Stimulated activated CD4-positive, alpha-beta T cell treated with anti-CD3 and anti-CD28 coated beads, Interleukin-1b, Interleukin-23, amount 100 ng/mL, for 48 hours (primary cell): Measurements from ENCODE around the gene LRFN3.
A peak's percentile ranks its signal among the peaks of the same experiment; 100 is the strongest.
"Not testable (repeated sequence)": the region's sequence is repeated elsewhere in the genome, so short reads cannot be mapped to it uniquely, and the experiment has no call there.

Experiments
- DNase-seq: peaks from one replicate; pipeline ENCODE4 v3.0.0-alpha.2; 2020

Gene LRFN3

DNA sequence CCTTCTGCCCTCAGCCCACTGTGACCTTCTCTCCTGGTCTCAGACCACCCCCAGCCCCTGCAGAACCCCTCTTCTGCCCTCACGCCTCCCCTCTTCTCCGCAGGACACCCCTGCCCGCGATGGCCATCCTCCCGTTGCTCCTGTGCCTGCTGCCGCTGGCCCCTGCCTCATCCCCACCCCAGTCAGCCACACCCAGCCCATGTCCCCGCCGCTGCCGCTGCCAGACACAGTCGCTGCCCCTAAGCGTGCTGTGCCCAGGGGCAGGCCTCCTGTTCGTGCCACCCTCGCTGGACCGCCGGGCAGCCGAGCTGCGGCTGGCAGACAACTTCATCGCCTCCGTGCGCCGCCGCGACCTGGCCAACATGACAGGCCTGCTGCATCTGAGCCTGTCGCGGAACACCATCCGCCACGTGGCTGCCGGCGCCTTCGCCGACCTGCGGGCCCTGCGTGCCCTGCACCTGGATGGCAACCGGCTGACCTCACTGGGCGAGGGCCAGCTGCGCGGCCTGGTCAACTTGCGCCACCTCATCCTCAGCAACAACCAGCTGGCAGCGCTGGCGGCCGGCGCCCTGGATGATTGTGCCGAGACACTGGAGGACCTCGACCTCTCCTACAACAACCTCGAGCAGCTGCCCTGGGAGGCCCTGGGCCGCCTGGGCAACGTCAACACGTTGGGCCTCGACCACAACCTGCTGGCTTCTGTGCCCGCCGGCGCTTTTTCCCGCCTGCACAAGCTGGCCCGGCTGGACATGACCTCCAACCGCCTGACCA is 3.3 kb downstream of the LRFN3 start:
- DNase-seq, result no peak

DNA sequence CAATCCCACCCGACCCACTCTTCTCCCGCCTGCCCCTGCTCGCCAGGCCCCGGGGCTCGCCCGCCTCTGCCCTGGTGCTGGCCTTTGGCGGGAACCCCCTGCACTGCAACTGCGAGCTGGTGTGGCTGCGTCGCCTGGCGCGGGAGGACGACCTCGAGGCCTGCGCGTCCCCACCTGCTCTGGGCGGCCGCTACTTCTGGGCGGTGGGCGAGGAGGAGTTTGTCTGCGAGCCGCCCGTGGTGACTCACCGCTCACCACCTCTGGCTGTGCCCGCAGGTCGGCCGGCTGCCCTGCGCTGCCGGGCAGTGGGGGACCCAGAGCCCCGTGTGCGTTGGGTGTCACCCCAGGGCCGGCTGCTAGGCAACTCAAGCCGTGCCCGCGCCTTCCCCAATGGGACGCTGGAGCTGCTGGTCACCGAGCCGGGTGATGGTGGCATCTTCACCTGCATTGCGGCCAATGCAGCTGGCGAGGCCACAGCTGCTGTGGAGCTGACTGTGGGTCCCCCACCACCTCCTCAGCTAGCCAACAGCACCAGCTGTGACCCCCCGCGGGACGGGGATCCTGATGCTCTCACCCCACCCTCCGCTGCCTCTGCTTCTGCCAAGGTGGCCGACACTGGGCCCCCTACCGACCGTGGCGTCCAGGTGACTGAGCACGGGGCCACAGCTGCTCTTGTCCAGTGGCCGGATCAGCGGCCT is 4.1 kb downstream of the LRFN3 start:
- no peak for DNase-seq

GRCh38 chr19:35940839-35941238 is 4.7 kb downstream of the LRFN3 start:
- no peak for DNase-seq

- no peak for DNase-seq
These were observed 6.1 kb downstream of the LRFN3 start for GRCh38 chr19:35942235-35942634.

GRCh38 chr19:35943321-35944301 is 7.4 kb downstream of the LRFN3 start:
- no peak for DNase-seq

DNA sequence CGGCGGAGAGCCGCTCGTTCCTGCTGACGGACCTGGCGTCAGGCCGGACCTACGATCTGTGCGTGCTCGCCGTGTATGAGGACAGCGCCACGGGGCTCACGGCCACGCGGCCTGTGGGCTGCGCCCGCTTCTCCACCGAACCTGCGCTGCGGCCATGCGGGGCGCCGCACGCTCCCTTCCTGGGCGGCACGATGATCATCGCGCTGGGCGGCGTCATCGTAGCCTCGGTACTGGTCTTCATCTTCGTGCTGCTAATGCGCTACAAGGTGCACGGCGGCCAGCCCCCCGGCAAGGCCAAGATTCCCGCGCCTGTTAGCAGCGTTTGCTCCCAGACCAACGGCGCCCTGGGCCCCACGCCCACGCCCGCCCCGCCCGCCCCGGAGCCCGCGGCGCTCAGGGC is 8.4 kb downstream of the LRFN3 start:
- no peak for DNase-seq

DNA sequence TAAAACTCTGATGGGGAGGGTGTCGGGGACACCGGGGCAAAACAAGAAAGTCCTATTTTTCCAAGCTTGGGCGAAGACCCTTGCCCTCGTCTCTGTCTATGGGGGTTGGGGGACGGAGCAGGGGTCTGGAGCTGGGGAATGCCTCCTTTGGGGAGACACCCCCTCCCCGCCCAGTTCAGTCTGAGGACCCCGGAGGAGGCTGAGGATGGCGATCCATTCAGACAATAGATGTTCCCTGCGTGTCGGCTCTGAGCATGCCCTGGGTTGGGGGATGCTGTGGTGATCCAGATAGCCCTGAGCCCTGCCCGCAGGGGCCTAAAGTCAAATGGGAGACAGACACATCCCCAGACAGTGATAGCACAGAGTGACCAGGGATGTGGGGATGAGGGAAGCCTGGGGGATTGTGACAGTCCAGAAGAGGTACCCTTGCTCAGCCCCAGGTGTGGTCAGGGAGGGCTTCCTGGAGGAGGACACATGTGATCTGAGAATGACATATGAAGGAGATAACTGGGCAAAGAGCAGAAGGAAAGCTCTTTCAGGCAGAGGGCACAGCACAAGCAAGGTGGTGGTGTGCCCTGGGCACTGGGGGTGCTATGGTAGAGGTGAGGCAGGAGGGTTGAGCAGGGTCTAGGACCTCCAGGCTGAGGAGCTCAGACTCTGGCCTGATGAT is 9.1 kb downstream of the LRFN3 start:
- no peak for DNase-seq

DNA sequence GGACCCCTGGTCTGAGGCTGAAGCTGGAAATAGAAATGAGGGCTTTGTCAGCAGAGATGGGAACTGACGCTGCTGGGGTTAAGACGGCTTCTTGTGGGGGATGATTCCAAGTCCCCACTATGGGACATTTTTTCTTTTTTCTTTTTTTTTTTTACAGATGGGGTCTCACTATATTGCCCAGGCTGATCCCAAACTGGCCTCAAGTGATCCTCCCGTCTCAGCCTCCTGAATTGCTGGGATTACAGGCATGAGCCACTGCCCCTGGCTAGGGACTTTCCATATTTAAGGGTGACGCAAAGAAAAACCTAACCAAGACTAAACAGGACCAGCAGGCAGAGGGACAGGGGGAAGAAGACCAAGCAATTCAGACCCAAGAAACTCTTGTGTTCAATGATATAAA is 10.0 kb downstream of the LRFN3 start:
- DNase-seq, result no peak

DNA sequence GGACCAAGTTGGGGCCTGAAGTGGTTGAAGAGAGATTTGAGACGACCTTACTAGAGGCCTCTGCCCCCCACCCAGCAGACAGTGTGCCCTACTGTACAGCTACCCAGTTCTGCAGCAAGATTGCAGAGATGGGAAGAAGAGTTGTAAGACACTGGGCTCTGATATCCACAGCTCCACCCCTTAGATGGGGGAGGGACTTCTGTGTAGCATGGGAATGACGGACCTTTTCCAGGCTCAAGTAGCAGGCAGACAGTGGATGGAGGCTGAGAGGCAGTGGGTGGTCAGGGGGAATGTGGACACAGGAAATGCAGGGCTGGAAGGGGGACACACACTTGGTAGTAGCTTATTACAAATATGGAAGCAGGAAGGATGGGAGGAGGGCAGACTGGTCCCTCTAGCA is 13.0 kb downstream of the LRFN3 start:
- no peak for DNase-seq

DNA sequence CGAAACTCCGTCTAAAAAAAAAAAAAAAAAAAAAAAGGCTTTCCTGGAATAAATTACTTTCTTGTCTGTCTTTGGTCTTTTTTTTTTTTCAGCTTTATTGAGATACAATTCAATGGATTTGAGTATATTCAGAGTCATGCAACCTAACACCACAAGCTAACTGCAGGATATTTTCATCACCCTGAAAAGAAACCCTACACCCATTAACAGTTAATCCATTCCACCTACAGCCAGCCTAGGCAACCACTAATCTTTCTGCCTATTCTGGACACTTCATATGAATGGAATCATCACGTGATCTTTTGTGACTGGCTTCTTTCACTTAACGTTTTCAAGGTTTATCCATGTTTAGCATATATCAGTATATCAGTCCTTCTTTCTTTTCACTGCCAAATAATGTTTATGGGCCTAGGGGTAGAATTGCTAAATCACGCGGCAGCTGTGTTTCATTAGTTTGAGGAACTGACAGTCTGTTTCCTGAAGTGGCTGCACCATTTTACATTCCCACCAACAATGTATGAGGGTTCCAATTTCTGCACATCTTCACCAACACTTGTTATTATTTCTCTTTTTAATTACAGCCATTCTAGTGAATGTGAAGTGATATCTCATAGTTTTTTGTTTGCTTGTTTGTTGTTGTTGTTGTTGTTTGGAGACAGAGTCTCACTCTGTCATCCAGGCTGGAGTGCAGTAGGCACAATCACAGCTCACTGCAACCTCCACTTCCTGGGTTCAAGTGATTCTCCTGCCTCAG is 19.9 kb downstream of the LRFN3 start:
- no peak for DNase-seq

DNA sequence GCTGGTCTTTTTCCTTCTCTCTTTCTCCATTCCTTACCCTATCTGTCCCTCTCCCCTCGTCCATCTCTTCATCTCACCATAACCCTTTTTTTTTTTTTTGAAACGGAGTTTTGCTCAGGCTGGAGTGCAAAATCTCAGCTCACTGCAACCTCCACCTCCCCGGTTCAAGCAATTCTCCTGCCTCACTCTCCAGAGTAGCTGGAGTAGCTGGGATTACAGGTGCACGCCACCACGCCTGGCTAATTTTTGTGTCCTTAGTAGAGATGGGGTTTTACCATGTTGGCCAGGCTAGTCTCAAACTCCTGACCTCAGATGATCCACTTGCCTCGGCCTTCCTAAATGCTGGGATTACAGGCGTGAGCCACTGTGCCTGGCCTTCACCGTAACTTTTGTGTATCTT is 21.2 kb downstream of the LRFN3 start:
- not testable (repeated sequence) for DNase-seq

- no peak for DNase-seq
These were observed 22.5 kb downstream of the LRFN3 start for GRCh38 chr19:35958660-35959039.

DNA sequence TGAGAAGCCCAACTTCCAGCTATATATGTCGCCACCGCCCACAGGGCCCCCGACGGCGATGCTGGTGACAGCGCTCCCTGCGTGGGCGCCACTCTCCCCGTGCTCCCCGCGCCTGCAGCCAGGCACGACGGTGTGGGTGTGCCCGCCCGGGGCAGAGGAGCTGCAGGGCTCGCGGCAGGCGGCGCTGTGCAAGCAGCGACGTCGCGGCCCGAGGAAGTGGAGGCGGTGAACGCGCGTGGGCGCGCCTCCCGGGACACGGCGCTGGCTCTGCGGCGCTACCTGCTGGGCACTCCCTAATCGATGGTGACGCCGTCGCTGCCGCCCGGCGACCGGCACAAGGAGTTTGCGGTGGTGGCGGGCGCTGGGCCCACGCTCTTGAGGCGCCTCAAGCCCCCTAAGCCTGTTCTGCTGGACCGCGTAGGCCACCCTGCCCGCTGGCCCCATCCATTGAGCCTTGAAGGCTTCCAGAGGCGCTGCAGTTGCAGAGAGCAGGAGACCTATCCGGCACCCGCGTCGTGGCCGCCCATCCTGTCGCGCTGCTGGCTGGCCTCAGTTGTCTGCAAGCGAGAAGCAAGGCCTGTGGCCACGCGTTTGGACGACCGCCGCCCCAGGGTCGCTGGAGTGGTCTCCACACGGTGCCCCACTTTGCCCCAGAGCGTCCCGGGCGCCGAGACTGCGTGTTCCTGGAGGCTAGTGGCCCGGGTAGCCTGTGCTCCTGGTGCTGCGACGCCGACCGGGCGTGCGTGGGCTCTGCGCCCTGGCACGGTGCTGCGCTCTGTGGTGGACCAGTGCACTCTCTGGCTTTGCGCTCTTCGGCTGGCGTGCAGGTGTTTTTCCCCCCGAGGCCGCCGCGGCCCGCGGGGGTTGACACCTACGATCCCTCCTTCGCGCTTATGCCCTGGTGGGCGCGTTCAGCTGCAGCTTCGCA is 23.1 kb downstream of the LRFN3 start:
- DNase-seq, result peak; percentile 68

DNA sequence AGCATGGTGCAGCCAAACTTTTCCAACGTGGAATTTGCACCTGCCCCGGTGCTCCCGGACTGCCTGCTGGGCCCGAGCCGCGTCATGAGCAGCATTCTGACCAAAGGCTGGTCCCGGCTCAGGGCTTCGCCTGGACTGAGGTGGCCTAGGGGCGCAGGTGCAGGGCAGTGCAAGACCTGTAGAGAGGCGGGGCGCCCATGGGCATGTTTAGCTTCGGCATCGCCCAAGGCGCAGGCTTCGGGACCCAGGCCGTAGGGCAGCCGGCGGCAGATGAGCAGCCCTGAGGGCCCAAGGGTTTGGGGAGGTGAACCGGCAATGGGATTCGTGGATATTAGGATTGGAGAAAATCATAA is 23.8 kb downstream of the LRFN3 start:
- DNase-seq, result no peak

GRCh38 chr19:35960432-35960972 is 24.3 kb downstream of the LRFN3 start:
- DNase-seq, result no peak

DNA sequence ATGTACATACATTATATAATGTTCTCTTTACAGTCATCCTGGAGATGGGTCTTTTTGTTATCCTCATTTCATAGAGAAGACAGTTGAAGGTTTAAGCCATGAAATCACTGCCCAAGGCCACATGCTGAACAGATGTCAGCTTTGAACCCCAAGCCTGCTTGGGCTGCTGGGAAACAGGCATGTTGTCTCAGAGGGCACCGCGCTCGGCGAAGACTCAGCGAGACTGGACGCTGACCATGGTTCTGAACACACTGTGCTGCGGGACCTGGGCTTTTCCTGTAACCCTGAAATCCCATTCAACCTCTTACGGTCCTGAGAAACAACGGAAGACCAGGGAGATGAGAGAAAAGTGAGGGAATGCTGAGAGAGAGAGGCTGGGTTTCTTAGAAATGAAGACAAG is 27.3 kb downstream of the LRFN3 start:
- DNase-seq, result peak; percentile 30

GRCh38 chr19:35966771-35967170 is 30.6 kb downstream of the LRFN3 start:
- no peak for DNase-seq

DNA sequence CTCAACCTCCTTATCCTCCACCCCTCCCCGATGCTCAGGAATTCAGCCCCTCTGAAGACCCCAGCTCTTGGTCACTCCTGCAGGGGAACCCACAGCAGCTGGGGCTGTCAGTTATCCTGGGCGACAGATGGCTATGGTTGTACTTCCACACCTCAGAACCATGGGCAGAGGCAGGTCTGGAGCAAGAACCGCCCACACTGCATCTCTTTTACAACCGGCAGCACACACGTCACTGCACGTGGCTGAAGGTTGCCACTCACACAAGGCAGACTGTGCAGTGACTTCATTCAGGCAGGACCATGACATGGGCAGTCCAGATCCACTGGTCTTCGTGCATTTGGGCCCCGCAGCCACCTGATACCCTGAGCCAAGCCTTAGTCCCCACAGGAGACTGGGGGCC is 37.3 kb downstream of the LRFN3 start:
- no peak for DNase-seq

DNA sequence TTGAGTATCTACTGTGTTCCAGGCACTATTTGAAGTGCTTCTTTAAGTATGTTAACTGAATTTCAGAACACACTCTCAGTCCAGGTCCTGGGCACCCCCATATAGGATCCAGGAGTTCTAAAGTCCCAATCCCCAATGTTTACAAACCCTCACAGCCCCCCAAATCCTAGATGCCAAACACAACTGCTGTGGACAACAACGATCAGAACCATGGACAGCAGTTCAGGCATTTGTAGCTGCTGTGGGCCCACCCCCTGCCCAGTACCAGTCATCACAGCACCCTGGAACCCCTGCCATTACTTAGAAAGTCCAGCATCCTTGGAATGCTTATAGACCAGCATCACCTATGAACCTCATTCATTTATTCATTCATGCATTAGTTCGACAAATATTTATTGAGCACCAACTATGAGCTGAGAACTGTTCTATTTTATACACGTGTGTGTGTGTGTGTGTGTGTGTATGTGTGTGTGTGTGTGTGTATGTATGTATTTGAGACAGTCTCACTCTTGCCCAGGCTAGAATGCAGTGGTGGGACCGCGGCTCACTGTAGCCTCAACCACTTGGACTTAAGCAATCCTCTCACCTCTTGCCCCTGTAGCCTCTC is 39.5 kb downstream of the LRFN3 start:
- DNase-seq, result no peak
